Measurements from ENCODE around the gene TLCD3B.

Gene TLCD3B

GRCh38 chr16:29986231-29986630 lies 44.8 kb downstream of the TLCD3B start:
- no peak overlapping the region for H3K4me3 ChIP-seq (ENCODE audit: low read depth, low read length)
- TF ChIP-seq CTCF (conservative IDR thresholded peaks at IDR 0.05; ENCODE audit: low read depth, low read length): no peak
- DNase-seq (ENCODE audit: low read depth): no peak

GRCh38 chr16:29985271-29985811 lies 45.7 kb downstream of the TLCD3B start:
- DNase-seq (ENCODE audit: low read depth): no peak
- no peak overlapping the region for H3K4me3 ChIP-seq (ENCODE audit: low read depth, low read length)
- TF ChIP-seq CTCF (conservative IDR thresholded peaks at IDR 0.05; ENCODE audit: low read depth, low read length): no peak

- no peak for TF ChIP-seq CTCF (conservative IDR thresholded peaks at IDR 0.05; ENCODE audit: low read depth, low read length)
Measured at GRCh38 chr16:29984764-29985147, 46.3 kb downstream of the TLCD3B start.

GRCh38 chr16:29984137-29984763 lies 46.8 kb downstream of the TLCD3B start:
- DNase-seq (ENCODE audit: low read depth): no peak
- H3K4me3 ChIP-seq (ENCODE audit: low read depth, low read length): no peak overlapping the region
- no peak for TF ChIP-seq CTCF (conservative IDR thresholded peaks at IDR 0.05; ENCODE audit: low read depth, low read length)

More at GRCh38 chr16:29984764-29985147, 46.3 kb downstream of the TLCD3B start:
- no peak overlapping the region for H3K4me3 ChIP-seq (ENCODE audit: low read depth, low read length)
- DNase-seq (ENCODE audit: low read depth): no peak

GRCh38 chr16:29983420-29984136 lies 47.5 kb downstream of the TLCD3B start:
- no peak overlapping the region for H3K4me3 ChIP-seq (ENCODE audit: low read depth, low read length)
- DNase-seq (ENCODE audit: low read depth): peak; percentile 67
- TF ChIP-seq CTCF (conservative IDR thresholded peaks at IDR 0.05; ENCODE audit: low read depth, low read length): no peak

GRCh38 chr16:29982560-29983419 lies 48.3 kb downstream of the TLCD3B start:
- H3K4me3 ChIP-seq (ENCODE audit: low read depth, low read length): no peak overlapping the region
- no peak for DNase-seq (ENCODE audit: low read depth)
- no peak for TF ChIP-seq CTCF (conservative IDR thresholded peaks at IDR 0.05; ENCODE audit: low read depth, low read length)
